Measurements from ENCODE around the gene GHRL.

- TF ChIP-seq POLR2A (IDR thresholded peaks at IDR 0.05; ENCODE audit: low read depth, low read length) (no peak), POLR2AphosphoS5 (IDR thresholded peaks at IDR 0.05; ENCODE audit: low read depth, low read length) (no peak)
Observed at GRCh38 chr3:10255835-10256234, 36.9 kb downstream of the GHRL start.
